GM19035 (cell line): ENCODE measurements around the gene GRK5.
"Not testable (repeated sequence)": the region's sequence is repeated elsewhere in the genome, so short reads cannot be mapped to it uniquely, and the experiment has no call there.

Experiments used
- ATAC-seq: cut with Tn5 transposase; IDR thresholded peaks from one replicate; pipeline ENCODE4 v1.9.1; 2021; ENCODE audit not compliant: unreplicated experiment

The GRK5 gene

DNA sequence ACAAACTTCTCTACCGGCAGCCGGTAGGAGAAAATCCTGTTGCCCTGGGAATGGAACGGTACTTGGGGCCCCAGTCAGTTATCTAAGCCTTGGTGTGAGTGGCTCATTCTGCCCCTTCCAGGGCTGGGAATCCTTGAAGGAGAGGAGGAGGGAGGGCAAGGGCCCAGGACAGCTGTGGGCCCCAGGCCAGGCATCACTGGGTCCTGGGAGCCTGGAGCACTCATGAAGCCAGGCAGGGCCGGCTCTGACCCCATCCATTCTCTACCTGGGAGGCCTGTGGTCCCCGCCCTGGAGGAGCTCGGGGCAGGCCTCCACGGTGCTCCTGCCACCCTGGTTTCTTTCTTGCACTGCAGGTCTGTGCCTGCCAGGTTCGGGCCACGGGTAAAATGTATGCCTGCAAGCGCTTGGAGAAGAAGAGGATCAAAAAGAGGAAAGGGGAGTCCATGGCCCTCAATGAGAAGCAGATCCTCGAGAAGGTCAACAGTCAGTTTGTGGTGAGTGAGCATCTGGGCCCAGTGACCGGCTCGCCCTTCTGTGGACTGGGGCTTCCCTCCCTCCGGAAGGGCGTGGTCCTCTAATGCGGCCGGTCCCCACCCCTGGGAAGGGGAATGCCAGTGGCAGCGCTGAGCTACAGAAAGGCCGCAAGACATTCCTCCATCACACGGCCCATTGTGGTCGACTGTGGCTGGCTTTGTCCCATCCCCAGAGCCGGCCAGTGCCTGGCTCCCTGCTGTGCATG lies 223.8 kb downstream of the GRK5 start:
- no peak for ATAC-seq

- no peak for ATAC-seq
These were observed 224.4 kb downstream of the GRK5 start for GRCh38 chr10:119431773-119432135.

DNA sequence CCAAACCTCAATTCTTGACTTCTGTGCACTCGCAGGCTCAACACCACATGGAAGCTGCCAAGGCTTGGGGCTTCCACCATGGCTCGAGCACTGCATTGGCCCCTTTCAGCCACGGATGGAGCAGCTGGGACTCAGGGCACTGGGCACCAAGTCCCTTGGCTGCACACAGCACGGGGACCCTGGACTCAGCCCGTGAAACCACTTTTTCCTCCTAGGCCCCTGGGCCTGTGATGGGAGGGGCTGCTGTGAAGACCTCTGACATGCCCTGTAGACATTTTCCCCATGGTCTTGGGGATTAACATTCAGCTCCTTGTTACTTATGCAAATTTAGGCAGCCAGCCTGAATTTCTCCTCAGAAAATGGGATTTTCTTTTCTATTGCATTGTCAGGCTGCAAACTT lies 227.6 kb downstream of the GRK5 start:
- not testable (repeated sequence) for ATAC-seq

DNA sequence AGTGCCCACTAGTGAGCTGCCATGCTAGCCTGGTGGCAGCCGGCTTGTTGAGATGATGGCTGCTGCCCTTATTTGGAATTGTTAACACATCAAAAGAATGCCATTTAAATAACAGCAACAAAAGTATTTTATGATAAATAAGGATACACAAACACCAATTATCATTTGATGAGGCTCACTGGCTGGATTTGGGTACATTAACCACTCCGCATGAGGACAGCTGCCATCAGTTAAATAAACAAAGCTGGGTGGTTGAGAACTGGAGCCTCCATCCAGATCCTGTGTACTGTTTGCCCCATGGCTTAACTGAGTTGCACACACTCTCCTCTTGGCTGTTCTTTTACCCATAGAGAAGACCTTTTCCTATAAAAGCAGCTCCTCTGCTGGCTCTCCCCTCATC lies 231.3 kb downstream of the GRK5 start:
- no peak for ATAC-seq

GRCh38 chr10:119439922-119440321 lies 232.6 kb downstream of the GRK5 start:
- no peak for ATAC-seq

- no peak for ATAC-seq
These were observed 233.9 kb downstream of the GRK5 start for GRCh38 chr10:119441151-119441821.

DNA sequence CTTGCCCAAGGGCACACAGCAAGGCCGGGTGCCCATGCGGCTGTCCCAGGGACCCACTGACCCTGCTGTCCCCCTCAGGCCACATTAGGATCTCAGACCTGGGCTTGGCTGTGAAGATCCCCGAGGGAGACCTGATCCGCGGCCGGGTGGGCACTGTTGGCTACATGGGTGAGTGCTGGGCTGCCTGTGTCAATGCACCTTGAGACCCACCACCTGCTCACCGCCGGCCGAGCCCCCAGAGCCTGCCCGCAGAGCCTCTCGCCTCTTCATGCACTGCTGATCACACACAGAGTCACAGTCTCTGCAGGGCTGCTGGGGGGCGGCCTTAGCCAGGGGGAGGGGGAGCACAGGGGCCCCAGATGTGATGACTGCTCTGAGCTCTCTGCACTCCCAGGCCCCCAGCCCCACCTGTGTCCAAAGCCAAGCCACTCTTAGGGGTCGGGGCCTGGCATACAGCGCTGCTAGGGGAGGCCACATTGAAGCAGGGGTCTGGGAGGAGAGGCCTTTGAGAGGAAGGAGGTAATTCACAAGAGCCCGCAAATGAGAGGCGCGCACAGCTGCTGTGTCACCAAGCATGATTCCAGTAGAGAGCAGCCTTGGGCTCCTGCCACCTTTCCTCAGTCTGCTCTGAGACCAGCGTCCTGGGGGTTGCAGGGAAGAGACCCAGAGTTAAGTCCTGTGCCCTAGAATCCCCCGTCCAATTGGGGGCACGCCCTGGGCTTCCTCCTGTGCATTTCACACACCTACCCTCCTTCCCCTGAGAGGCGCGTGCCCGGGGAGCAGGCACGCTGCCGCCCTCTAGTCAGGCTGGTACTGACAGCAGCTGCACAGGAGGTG lies 234.8 kb downstream of the GRK5 start:
- no peak for ATAC-seq

GRCh38 chr10:119442758-119443060 lies 235.3 kb downstream of the GRK5 start:
- no peak for ATAC-seq

- ATAC-seq = no peak
These were observed 236.1 kb downstream of the GRK5 start for GRCh38 chr10:119443441-119443840.

GRCh38 chr10:119443970-119444660 lies 236.7 kb downstream of the GRK5 start:
- ATAC-seq = no peak

DNA sequence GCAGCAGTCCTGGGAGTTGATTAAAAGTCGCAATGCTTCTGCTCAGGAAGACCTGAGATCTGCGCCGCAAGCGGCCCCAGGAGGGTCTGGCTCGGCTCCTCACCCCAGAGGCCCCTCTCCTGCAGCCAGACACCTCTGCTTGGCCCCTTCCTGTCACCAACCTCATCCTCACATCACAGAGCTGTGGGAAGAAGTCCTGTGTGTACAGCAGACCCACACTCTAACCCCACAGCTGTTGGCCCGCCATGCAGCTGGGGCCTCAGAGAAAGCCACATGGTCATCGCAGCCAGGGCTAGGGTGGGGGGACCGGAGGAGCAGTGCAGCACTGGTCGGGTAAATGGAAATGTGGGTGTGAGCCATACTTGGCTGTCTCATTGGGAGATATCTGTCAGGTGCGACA lies 237.5 kb downstream of the GRK5 start:
- ATAC-seq = no peak

DNA sequence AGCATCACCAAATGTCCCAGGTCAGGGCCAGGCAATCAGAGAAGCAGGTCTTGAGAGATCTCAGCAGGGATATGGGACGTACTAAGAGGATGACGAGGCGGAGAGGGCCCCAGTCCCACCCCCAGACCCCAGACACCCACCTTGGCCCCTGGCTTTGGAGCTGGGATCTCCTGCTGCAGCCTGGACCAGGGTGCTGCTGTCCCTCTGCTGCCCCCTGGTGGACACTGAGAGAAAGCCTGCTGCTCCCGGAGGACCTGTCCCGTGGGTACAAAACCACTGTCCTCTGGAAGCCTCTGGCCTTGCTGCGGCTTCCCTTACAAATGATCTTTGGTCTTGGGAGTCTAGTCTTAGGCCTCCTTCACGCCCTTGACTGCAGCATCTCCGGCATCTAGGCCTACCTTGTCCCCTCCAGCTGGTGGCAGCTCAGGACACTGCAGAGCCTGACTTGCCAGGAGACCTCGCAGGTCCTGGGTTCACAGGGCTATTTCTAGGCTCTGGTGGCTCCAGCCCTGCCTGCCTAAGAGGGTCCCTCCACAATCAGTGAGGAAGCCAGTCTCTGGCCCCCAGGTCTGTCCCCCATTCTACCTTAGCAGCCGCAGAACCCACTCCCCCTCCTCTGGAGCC lies 238.1 kb downstream of the GRK5 start:
- peak; percentile 59 for ATAC-seq

- no peak for ATAC-seq
These were observed 238.6 kb downstream of the GRK5 start for GRCh38 chr10:119445935-119446317.

- no peak for ATAC-seq
These were observed 239.3 kb downstream of the GRK5 start for GRCh38 chr10:119446441-119447277.

DNA sequence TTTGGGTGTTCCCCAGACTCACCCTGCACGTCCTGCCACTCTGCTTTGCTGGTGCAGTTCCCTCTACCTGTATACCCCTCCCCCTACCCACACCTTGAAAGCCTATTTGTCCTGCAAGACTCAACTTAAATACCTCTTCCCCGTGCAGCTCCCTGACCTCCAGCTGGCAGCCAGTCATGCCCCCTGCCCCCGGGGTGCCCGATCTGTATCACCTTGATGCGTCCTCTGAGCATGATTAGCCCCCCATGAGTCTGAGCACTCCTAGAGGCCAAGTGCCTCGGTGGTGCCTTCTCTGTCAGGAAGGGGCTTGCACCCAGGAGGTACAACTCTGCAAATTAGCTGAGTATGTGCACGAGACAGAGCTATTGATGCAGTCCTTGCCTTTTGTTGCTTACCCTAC lies 240.1 kb downstream of the GRK5 start:
- ATAC-seq = no peak

DNA sequence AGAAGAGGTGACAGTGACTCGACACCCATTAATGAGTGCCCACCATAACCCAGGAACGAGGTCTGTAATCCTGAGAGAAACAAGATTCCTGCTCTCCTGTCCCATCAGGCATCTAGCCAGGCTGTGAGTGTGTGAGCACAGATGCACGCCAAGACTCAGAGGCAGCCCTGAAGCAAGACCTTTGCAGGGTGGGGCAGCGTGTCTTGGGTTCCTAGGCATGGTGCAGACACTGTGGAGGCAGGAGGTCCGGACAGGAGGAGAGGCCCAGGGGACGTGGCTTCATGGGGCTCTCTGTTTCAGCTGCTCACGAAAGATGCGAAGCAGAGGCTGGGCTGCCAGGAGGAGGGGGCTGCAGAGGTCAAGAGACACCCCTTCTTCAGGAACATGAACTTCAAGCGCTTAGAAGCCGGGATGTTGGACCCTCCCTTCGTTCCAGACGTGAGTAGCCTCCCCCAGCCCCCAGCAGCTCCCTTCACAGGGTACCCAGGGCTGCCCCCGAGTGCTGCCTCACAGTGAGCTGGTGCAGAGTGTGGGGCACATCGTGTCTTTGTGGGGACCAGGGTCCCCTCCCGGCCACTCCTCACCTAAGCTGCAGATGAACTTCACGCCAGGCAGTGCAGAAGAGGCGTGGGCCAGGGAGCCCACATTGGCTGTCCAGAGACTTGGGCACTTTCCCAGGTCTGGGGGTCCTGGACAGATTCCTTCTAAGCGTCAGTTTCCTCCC lies 240.6 kb downstream of the GRK5 start:
- no peak for ATAC-seq

DNA sequence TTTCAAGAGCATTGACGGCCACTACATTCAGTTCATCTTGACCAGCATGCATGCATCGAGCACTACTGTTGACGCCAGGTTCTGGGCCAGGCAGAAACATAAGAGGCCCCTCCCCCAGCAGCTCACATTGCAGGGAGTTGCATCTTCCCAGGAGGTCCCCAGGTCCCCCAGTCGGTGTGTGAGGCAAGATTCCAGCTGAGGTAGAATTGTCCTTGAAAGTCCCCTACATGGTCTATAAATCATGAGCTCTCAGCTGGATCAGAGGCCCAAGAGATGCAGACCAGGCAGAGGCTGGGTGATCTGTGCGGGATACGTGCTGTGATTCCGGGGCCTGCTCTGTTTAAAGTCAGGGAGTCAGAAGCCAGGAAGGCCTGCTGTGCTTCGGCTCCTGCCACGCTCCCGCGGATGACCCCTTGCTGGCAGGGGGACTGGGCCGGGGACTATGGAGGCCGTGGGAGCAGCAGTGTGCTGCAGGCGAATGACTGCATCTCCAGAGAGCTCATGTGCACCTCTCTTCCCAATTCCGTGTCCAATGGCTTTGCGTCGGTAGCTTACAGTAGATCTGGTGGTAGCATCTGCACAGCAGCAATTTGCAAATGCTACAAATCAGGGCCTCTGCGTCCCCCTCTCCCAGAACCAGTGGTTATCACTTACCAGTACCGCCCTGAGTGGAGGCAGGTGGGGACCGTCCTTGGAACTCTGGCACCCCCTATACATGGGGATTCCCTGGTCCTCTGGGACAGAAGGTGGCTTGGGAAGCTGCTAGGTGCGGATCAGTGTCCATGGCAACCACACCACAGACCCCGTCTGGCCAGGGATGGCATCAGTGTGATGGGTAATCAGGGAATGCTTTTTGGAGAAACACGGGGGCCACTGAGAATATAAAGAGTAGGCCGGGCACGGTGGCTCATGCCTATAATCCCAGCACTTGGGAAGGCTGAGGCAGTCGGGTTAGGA lies 241.5 kb downstream of the GRK5 start:
- ATAC-seq = no peak

GRCh38 chr10:119449760-119450461 lies 242.5 kb downstream of the GRK5 start:
- no peak for ATAC-seq
